PC-9 (cell line): ENCODE results near the gene ABCC3. TPM values are rescaled to one million over a fixed set of nuclear protein-coding genes. Genes with fewer than 3 reads are reported as not detected.
A peak's percentile ranks its signal among the peaks of the same experiment; 100 is the strongest.

ENCODE experiments used
- BruUV-seq: library from RNA; stranded (reverse); fragments of 400-500 nt; replicated peaks from 2 replicates; lab custom pipeline; 2021; lab: Mats Ljungman, UMichigan
- CTCF ChIA-PET: fragments of 300-600 bp; sonication (Branson Sonifier 250); formaldehyde crosslinking; loops from one replicate; lab custom pipeline; 2022; ENCODE audit warnings: antibody characterized with exemption; lab: Charles Lee
- POLR2A ChIA-PET: fragments of 300-600 bp; sonication (Branson Sonifier 250); formaldehyde crosslinking; loops from one replicate; lab custom pipeline; 2022; ENCODE audit warnings: antibody characterized with exemption; ENCODE audit not compliant: unreplicated experiment; lab: Charles Lee
- DNase-seq, 2 experiments: peaks; one replicate each; pipeline versions ENCODE4 v3.0.0 to v3.0.0-alpha.2; 2015 to 2022; ENCODE audit warnings: mixed read lengths in 1 of 2
- H2AFZ ChIP-seq: fragments of 200-600 bp; sonication (generic); 2 replicates; pipeline ENCODE4 v1.8.1; 2017; ENCODE audit warnings: antibody characterized with exemption
- H3F3A ChIP-seq: fragments of 200-600 bp; sonication (generic); 2 replicates; pipeline ENCODE4 v1.8.1; 2017; ENCODE audit warnings: antibody characterized with exemption, mild to moderate bottlenecking, low read depth; ENCODE audit not compliant: insufficient read depth
- H3K27ac ChIP-seq: fragments of 200-600 bp; sonication (generic); 2 replicates; pipeline ENCODE4 v1.6.1; 2016; ENCODE audit warnings: mixed run types
- H3K27me3 ChIP-seq: fragments of 200-600 bp; sonication (generic); 2 replicates; pipeline ENCODE4 v1.6.1; 2016; ENCODE audit warnings: low read depth, mixed run types; ENCODE audit not compliant: insufficient read depth
- H3K36me3 ChIP-seq: fragments of 200-600 bp; sonication (generic); 2 replicates; pipeline ENCODE4 v1.6.1; 2016; ENCODE audit warnings: low read depth, mixed run types
- H3K4me1 ChIP-seq: fragments of 200-600 bp; sonication (generic); replicated peaks from 2 replicates; pipeline ENCODE4 v1.6.1; 2016; ENCODE audit warnings: mixed run types; ENCODE audit not compliant: insufficient read depth
- H3K4me2 ChIP-seq: fragments of 200-600 bp; sonication (generic); 2 replicates; pipeline ENCODE4 v1.6.1; 2017; ENCODE audit warnings: mixed run types
- H3K4me3 ChIP-seq: fragments of 200-600 bp; sonication (generic); 2 replicates; pipeline ENCODE4 v1.6.1; 2016; ENCODE audit warnings: mixed run types
- H3K79me2 ChIP-seq: fragments of 200-600 bp; sonication (generic); 2 replicates; pipeline ENCODE4 v1.6.1; 2017; ENCODE audit warnings: low read depth, mixed run types
- H3K9me2 ChIP-seq: fragments of 200-600 bp; sonication (generic); 2 replicates; pipeline ENCODE4 v1.8.1; 2017; ENCODE audit warnings: mild to moderate bottlenecking; ENCODE audit not compliant: insufficient read depth
- H3K9me3 ChIP-seq: fragments of 200-600 bp; sonication (generic); 2 replicates; pipeline ENCODE4 v1.8.1; 2016; ENCODE audit warnings: low read depth; ENCODE audit not compliant: insufficient read depth
- H4K20me1 ChIP-seq: fragments of 200-600 bp; sonication (generic); 2 replicates; pipeline ENCODE4 v1.8.1; 2017; ENCODE audit not compliant: insufficient read depth
- CTCF ChIP-seq: fragments of 200-600 bp; sonication (generic); conservative IDR thresholded peaks from 2 replicates; pipeline ENCODE4 v1.6.1; 2017; ENCODE audit warnings: mixed run types, antibody characterized with exemption, mild to moderate bottlenecking, moderate library complexity
- EZH2 ChIP-seq: fragments of 200-600 bp; sonication (generic); IDR thresholded peaks from 2 replicates; pipeline ENCODE4 v1.8.0; 2017; ENCODE audit warnings: antibody characterized with exemption, low read depth
- intact Hi-C: fragments of 100-400 bp; cut with micrococcal nuclease; formaldehyde crosslinking; loops from one replicate; pipeline ENCODE4 v1.10.0; 2022; ENCODE audit not compliant: unreplicated experiment
- total RNA-seq: library from RNA; stranded (reverse); gene quantifications from 2 replicates; pipeline ENCODE4 v1.2.3, GENCODE V29; 2021

Gene ABCC3
- total RNA-seq, 1 experiment from 2014 or later: 221 TPM

GRCh38 chr17:50689956-50690886 is 55.5 kb downstream of the ABCC3 start:
- ChIA-PET CTCF (no interaction called here), POLR2A (interaction anchor here (0.5 kb wide), 2 partner anchors 51 to 59 kb away, joined by 3 to 4 read pairs; no protein-coding TSS in a partner anchor)
- Histone ChIP-seq H3K27me3 (no peaks in the 10 kb centered on the region), H3F3A (peaks cover 99% of the 10 kb centered on the region), H4K20me1 (no peaks in the 10 kb centered on the region; the same call in 1 of the 2 replicates), H3K9me2 (no peaks in the 10 kb centered on the region), H2AFZ (no peak overlapping the region), H3K4me1 (peaks cover 92% of the 10 kb centered on the region), H3K9me3 (no peaks in the 10 kb centered on the region), H3K79me2 (0 out of 2 replicates have a peak, but pooled peaks cover 5% of the 10 kb centered on the region), H3K4me2 (peak overlapping the region; percentile 39), H3K4me3 (no peak overlapping the region), H3K36me3 (peaks cover 55% of the 10 kb centered on the region), H3K27ac (peak overlapping the region; percentile 37; the same call in 1 of the 2 replicates)
- TF ChIP-seq EZH2 (no peak), CTCF (no peak)
- BruUV-seq: no TSS peak
- no peak for DNase-seq
- intact Hi-C loops: loop anchor here (10.0 kb wide), 1 partner anchor 485 kb away; the partner anchor contains the start of gene COL1A1

DNA sequence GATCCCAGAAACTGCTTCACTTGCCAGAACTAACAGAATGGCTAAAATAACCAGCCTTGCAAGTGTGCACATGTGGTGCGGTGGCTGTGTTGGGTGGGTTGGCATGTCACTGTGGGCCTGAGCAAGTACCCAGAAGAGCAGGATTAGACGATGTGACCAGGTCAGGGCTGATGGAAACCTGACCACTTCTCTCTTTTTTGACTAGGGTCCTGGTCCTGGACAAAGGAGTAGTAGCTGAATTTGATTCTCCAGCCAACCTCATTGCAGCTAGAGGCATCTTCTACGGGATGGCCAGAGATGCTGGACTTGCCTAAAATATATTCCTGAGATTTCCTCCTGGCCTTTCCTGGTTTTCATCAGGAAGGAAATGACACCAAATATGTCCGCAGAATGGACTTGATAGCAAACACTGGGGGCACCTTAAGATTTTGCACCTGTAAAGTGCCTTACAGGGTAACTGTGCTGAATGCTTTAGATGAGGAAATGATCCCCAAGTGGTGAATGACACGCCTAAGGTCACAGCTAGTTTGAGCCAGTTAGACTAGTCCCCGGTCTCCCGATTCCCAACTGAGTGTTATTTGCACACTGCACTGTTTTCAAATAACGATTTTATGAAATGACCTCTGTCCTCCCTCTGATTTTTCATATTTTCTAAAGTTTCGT is 56.3 kb downstream of the ABCC3 start:
- Histone ChIP-seq H3K36me3 (peaks cover 53% of the 10 kb centered on the region), H3K9me2 (no peaks in the 10 kb centered on the region), H4K20me1 (no peaks in the 10 kb centered on the region), H3F3A (peaks cover 99% of the 10 kb centered on the region), H3K27me3 (no peaks in the 10 kb centered on the region), H3K9me3 (no peaks in the 10 kb centered on the region), H3K27ac (peak overlapping the region; percentile 37), H3K79me2 (0 out of 2 replicates have a peak, but pooled peaks cover 5% of the 10 kb centered on the region), H3K4me3 (no peak overlapping the region), H3K4me2 (peak overlapping the region; percentile 39), H2AFZ (no peak overlapping the region), H3K4me1 (peaks cover 92% of the 10 kb centered on the region)
- peak in 1 of 2 experiments; percentile 58 for DNase-seq
- intact Hi-C loops: loop anchor here (10.0 kb wide), 1 partner anchor 486 kb away; the partner anchor contains the start of gene COL1A1
- BruUV-seq: TSS peak; percentile 14
- no peak for TF ChIP-seq EZH2
- TF ChIP-seq CTCF: no peak
- POLR2A ChIA-PET: interaction anchor here (0.5 to 1.1 kb wide), 5 partner anchors 16 to 248 kb away, joined by 3 to 6 read pairs (median 3); no protein-coding TSS in a partner anchor
- CTCF ChIA-PET: interaction anchor here (0.6 kb wide), 2 partner anchors 60 to 63 kb away, joined by 4 to 6 read pairs; no protein-coding TSS in a partner anchor
